IPS-NIHi7 (cell line): ENCODE data around the gene NEMP2.

Experiments
- DNase-seq: peaks from one replicate; pipeline ENCODE4 v3.0.0; 2012; ENCODE audit warnings: mixed read lengths; ENCODE audit errors: extremely low spot score

Gene NEMP2

GRCh38 chr2:190534310-190535120, at the start of gene NEMP2:
Gene NEMP2, minus strand, starts transcription at chr2:190534722. Its CDS starts 67 bp downstream, at chr2:190534655.
- peak; percentile 91 for DNase-seq

DNA sequence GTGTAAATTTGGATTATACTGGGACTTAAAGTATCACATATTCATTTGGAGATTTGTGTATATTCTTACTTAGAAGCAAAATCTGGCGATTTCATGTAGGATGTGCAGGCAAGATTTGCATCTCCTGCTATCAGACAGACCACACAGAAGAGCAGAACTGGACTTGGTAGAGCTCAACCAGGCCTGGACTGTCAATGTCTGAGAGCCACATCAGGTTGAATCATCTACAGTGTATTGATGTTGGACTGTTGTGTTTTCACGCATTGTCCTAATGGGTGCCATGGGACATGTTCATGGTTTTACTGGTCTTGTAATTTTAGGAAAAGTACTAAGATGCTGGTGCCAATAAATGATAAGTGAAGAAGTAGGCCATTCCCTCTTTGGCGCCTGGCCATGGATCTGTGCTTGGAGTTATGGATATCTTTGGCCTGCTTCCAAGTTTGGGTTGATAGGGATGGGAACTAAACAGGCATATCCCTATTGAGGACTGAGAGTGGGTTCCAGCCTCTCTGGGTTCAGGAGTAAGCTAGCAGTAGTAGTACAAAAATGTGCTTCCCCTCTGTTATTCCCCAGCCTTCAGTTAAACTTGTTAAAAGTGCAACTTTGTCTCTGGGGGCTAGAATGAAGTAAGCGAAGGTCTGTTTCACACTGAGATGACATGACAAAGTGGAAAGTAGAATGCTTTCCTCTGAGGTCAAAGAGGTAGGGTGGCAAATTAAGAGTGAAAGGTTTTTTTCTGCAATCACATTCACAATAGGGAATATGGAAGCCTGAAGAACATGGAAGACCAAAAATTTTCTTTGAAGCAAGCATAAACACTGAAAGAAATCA, 49.2 kb upstream of the NEMP2 start:
- no peak for DNase-seq

GRCh38 chr2:190582736-190583506, 48.4 kb upstream of the NEMP2 start:
- no peak for DNase-seq

- DNase-seq, result no peak
Observed at GRCh38 chr2:190582019-190582418, 47.5 kb upstream of the NEMP2 start.

DNA sequence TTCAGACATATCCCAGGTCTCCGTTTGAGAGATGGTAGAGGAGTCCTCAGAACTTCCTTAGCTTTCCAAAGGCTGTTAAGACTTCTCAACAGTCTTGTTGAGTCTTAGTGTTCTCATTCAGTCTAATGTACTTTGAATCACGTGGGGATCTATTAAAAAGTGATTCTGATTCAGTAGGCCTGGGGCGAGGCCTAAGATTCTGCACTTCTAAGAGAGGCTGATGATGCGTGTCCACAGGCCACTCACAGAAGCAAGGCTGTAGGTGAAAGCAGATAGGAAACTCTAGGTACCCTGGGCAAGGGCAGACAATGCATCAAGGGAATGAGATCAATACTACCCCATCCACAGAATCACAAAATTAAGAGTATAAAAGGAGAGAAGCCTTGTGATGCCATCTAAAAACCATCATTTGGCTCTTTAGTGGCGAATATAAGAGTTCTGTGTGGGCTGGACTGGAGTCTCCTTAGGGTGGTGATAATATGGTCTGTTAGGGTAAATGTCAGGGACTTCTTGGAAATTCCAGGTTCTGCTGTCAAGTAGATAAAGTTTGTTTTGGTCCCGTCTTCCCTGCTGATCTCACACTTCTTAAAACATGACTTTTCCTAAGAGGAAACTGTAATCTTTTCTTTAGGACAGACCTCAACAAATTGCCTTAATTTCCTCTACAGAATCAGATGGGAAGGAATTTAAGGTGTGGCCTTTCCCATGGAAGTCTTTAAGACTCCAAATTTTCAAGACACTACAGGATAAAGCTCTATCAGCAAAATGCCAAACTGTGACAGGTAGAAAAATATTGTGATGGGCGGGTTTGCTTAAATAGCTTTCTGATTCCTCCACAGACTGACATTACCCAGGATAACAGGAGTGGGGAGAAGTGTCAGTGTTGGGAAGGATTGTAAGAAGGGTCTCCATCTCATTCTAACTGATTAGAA, 45.7 kb upstream of the NEMP2 start:
- no peak for DNase-seq

- no peak for DNase-seq
Observed at GRCh38 chr2:190579058-190579410, 44.5 kb upstream of the NEMP2 start.

- DNase-seq, result no peak
Observed at GRCh38 chr2:190578158-190579057, 43.9 kb upstream of the NEMP2 start.

DNA sequence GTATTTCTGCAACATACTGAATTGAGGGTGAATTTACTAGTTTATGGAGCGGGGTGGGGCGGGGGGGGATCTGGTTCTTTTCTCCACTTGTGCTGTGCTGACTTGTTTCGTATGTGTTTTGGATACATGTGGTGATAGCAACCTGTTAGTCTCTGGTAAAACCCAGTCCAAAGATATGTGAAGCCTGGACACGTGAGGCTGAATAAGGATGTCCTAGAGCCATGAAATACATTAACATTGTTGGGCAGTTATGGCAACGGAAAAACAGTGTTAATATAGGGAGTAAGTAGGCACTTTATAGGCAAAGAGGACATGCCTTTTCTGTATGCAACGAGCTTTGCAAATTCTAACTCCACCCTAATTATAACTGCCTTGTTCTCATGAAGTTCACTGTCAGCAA, 42.1 kb upstream of the NEMP2 start:
- DNase-seq, result no peak

DNA sequence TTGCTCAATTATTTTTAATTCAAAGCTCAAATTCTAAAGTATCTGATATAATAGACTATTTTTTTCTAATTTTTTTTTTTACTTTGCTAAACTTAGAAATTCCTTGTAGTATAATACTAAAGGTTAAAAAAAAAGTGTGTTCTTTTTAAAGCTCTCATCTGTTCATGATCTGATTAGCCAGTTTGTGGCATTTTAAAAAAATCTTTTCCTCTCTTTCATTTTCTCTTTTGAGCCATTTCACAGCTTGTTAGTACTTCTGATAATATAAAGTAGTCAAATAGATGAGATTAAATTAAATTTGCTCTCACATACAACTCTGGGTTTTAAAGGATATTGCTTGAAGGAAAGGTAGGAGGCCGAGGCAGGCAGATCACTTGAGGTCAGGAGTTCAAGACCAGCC, 40.7 kb upstream of the NEMP2 start:
- no peak for DNase-seq

DNA sequence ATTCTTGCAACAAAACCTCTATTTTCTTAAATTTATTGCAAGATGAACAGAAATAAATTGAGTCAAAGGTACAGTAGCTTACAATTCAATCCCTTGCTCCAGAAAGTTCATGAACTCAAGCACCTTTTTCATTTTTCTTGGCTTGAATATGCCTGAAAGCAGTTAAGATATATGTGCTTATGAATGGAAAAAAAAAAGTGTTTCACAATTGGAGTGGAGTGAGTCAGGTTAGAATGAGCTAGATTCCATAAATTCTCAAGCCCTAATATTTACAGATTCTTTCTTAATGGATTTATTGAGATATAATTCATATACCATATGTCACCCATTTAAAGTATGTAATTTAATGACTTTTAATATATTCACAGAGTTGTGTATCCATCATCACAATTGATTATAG, 39.6 kb upstream of the NEMP2 start:
- DNase-seq, result no peak

- no peak for DNase-seq
Observed at GRCh38 chr2:190572246-190572645, 37.7 kb upstream of the NEMP2 start.

DNA sequence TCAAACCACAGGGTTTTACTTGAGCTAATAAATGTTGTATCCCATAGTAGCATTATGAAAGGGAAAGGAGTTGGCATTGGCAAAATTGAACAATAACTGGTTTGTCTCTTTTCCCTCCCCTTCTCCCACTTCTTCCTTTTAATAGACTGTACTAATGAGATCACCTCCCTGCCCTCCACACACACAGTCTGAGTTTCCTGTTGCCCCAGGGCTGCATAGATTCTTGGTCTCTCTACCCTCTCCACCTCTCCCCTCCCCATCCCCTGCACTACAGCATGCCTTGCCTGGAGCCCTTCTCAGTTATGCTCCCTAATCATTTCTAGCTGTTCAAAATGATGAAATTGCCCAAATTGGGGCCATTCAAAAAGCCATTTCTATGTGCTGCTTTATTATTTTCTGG, 37.2 kb upstream of the NEMP2 start:
- DNase-seq, result peak; percentile 32

GRCh38 chr2:190570871-190571270, 36.3 kb upstream of the NEMP2 start:
- DNase-seq, result no peak

- no peak for DNase-seq
Observed at GRCh38 chr2:190569994-190570755, 35.7 kb upstream of the NEMP2 start.

DNA sequence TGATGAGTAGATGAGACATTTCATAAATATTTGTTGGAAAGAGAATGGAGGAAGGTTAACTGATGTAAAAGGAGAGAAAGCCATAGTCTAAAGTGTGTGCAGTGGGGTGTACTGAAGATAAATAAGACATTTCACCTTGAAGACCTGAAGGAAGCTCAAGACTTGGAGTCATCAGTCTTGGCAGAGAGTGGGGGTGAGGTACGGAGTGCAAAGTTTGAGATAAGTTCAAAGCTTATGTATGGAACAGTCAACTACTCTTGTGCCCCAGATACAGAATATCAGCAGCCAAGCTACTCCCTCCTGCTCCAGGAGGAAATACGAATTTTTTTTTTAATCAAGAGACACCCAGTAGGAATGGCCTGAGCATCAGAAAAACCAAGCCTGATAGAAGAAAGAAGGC, 30.3 kb upstream of the NEMP2 start:
- no peak for DNase-seq

DNA sequence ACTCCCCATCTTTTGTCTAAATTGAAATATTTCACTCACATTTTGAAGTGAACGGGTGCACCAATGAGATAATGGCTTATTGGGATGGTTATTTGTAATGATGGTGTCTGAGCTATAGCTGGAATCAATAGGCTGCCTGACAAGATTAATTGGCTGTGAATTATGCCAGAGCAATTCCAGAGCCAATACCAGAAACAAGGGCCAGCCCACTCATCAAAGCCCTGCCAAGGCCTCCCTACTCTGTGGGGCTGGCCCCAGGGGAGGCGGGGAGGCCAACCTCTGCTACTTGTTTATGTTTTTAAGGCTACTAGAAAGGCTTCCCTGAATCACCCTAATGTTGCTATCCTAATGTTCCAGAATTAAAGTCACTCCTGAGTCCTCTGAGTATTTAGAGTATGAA, 29.1 kb upstream of the NEMP2 start:
- no peak for DNase-seq

GRCh38 chr2:190563109-190563508, 28.6 kb upstream of the NEMP2 start:
- DNase-seq, result no peak

- no peak for DNase-seq
Observed at GRCh38 chr2:190562121-190562520, 27.6 kb upstream of the NEMP2 start.

DNA sequence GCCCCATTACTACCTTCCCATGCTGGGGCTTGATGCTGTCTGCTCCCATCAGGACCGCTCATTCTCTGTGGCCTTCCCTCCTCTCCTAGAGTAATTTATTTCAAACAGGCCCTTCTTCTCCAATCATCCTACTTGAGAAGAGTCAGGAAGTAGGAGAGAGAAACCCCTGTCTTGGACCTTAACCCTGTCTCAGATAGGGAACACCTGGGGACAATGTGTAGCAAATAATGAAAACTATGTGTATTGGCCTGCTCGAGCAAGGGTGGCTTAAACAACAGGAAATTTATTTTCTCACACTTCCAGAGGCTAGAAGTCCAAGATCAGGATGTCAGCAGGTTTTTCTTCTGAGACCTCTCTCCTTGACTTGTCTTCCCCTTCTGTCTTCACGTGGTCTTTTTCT, 26.6 kb upstream of the NEMP2 start:
- DNase-seq, result no peak
